ENCODE results near the gene MEGF11. TPM values are rescaled to one million over a fixed set of nuclear protein-coding genes. Genes with fewer than 3 reads are reported as not detected.

Gene MEGF11
- total RNA-seq, 5 donors from 2014 or later (not counting 1 experiment from before 2014, with no cell fraction given): 0.20 TPM; not detected in 4

- ChIA-PET POLR2A (no interaction called here), CTCF (no interaction called here)
- Histone ChIP-seq H3K27me3 (replicated peaks in 1 of 2; ENCODE audit: control insufficient read depth in 2 of 2, extremely low read depth in 1 of 2, insufficient read depth in 2 of 2, low read length in 1 of 2) (no peaks in the 10 kb centered on the region), H3K9me3 (no peaks in the 10 kb centered on the region), H3K4me3 (ENCODE audit: control insufficient read depth in 1 of 2, extremely low read depth in 1 of 2, low read length in 1 of 2) (no peak overlapping the region), H3K27ac (ENCODE audit: low read length) (no peak overlapping the region), H3K36me3 (ENCODE audit: control insufficient read depth in 2 of 2, extremely low read depth in 1 of 2, insufficient read depth in 1 of 2, low read length in 1 of 2) (peaks cover 4 to 12% of the 10 kb centered on the region in 2 donors), H3K4me1 (ENCODE audit: control insufficient read depth in 1 of 2, extremely low read depth in 1 of 2, insufficient read depth in 2 of 2, low read length in 2 of 2) (peaks cover 0 to 6% of the 10 kb centered on the region in 2 experiments)
- Mint-ChIP-seq H3K36me3 (peaks cover 11% of the 10 kb centered on the region), H3K4me1 (peaks cover 5 to 25% (median 19%) of the 10 kb centered on the region in 3 donors), H3K4me3 (no peak overlapping the region), H3K27me3 (no peaks in the 10 kb centered on the region), H3K9me3 (no peaks in the 10 kb centered on the region), H3K27ac (no peak overlapping the region)
- DNase-seq (no peak), ATAC-seq (replicated peaks in 1 of 4) (no peak)
- WGBS (ENCODE audit: insufficient coverage): 88% methylated on average over 4 of the region's 8 CpGs
These were observed 338.3 kb downstream of the MEGF11 start for GRCh38 chr15:65914981-65915925.

- Histone ChIP-seq H3K9me3 (no peaks in the 10 kb centered on the region), H3K4me1 (ENCODE audit: control insufficient read depth in 1 of 2, extremely low read depth in 1 of 2, insufficient read depth in 2 of 2, low read length in 2 of 2) (peaks cover 0 to 6% of the 10 kb centered on the region in 2 experiments), H3K27ac (ENCODE audit: low read length) (no peak overlapping the region), H3K36me3 (ENCODE audit: control insufficient read depth in 2 of 2, extremely low read depth in 1 of 2, insufficient read depth in 1 of 2, low read length in 1 of 2) (peaks cover 4 to 14% of the 10 kb centered on the region in 2 donors), H3K27me3 (replicated peaks in 1 of 2; ENCODE audit: control insufficient read depth in 2 of 2, extremely low read depth in 1 of 2, insufficient read depth in 2 of 2, low read length in 1 of 2) (no peaks in the 10 kb centered on the region), H3K4me3 (ENCODE audit: control insufficient read depth in 1 of 2, extremely low read depth in 1 of 2, low read length in 1 of 2) (no peak overlapping the region)
- ATAC-seq (replicated peaks in 1 of 4) (no peak), DNase-seq (no peak)
- peaks cover 5 to 25% (median 19%) of the 10 kb centered on the region in 3 donors for H3K4me1 Mint-ChIP-seq
- ChIA-PET POLR2A (no interaction called here), CTCF (no interaction called here)
- no CpG with 5 or more reads among the region's 4 CpGs for WGBS (ENCODE audit: insufficient coverage)
- peaks cover 14% of the 10 kb centered on the region for H3K36me3 Mint-ChIP-seq
- no peak overlapping the region for H3K27ac Mint-ChIP-seq
- H3K4me3 Mint-ChIP-seq: no peak overlapping the region
- H3K9me3 Mint-ChIP-seq: no peaks in the 10 kb centered on the region
- H3K27me3 Mint-ChIP-seq: no peaks in the 10 kb centered on the region
These were observed 339.2 kb downstream of the MEGF11 start for GRCh38 chr15:65914386-65914785.

- Histone ChIP-seq H3K36me3 (ENCODE audit: control insufficient read depth in 2 of 2, extremely low read depth in 1 of 2, insufficient read depth in 1 of 2, low read length in 1 of 2) (peaks cover 4 to 14% of the 10 kb centered on the region in 2 donors), H3K9me3 (no peaks in the 10 kb centered on the region), H3K27ac (ENCODE audit: low read length) (no peak overlapping the region), H3K4me1 (ENCODE audit: control insufficient read depth in 1 of 2, extremely low read depth in 1 of 2, insufficient read depth in 2 of 2, low read length in 2 of 2) (peaks cover 0 to 6% of the 10 kb centered on the region in 2 experiments), H3K27me3 (replicated peaks in 1 of 2; ENCODE audit: control insufficient read depth in 2 of 2, extremely low read depth in 1 of 2, insufficient read depth in 2 of 2, low read length in 1 of 2) (no peaks in the 10 kb centered on the region), H3K4me3 (ENCODE audit: control insufficient read depth in 1 of 2, extremely low read depth in 1 of 2, low read length in 1 of 2) (no peak overlapping the region)
- ATAC-seq (replicated peaks in 1 of 4): no peak
- CTCF ChIA-PET: no interaction called here
- Mint-ChIP-seq H3K27me3 (no peaks in the 10 kb centered on the region), H3K27ac (no peak overlapping the region), H3K4me3 (no peak overlapping the region), H3K4me1 (peaks cover 5 to 25% (median 19%) of the 10 kb centered on the region in 3 donors), H3K36me3 (peaks cover 14% of the 10 kb centered on the region), H3K9me3 (no peaks in the 10 kb centered on the region)
- POLR2A ChIA-PET: no interaction called here
- 94% methylated on average over 4 of the region's 13 CpGs for WGBS (ENCODE audit: insufficient coverage)
- no peak for DNase-seq
These were observed 339.8 kb downstream of the MEGF11 start for GRCh38 chr15:65913631-65914199.

GRCh38 chr15:65912235-65912634, 341.3 kb downstream of the MEGF11 start:
- Histone ChIP-seq H3K27me3 (replicated peaks in 1 of 2; ENCODE audit: control insufficient read depth in 2 of 2, extremely low read depth in 1 of 2, insufficient read depth in 2 of 2, low read length in 1 of 2) (no peaks in the 10 kb centered on the region), H3K36me3 (ENCODE audit: control insufficient read depth in 2 of 2, extremely low read depth in 1 of 2, insufficient read depth in 1 of 2, low read length in 1 of 2) (peaks cover 8 to 17% of the 10 kb centered on the region in 2 donors), H3K27ac (ENCODE audit: low read length) (no peak overlapping the region), H3K4me1 (ENCODE audit: control insufficient read depth in 1 of 2, extremely low read depth in 1 of 2, insufficient read depth in 2 of 2, low read length in 2 of 2) (peaks cover 0 to 6% of the 10 kb centered on the region in 2 experiments), H3K9me3 (no peaks in the 10 kb centered on the region), H3K4me3 (ENCODE audit: control insufficient read depth in 1 of 2, extremely low read depth in 1 of 2, low read length in 1 of 2) (no peak overlapping the region)
- DNase-seq: no peak
- CTCF ChIA-PET: no interaction called here
- Mint-ChIP-seq H3K27me3 (no peaks in the 10 kb centered on the region), H3K4me3 (no peak overlapping the region), H3K27ac (no peak overlapping the region), H3K36me3 (peaks cover 15% of the 10 kb centered on the region), H3K9me3 (no peaks in the 10 kb centered on the region), H3K4me1 (peaks cover 5 to 19% (median 15%) of the 10 kb centered on the region in 3 donors)
- 100% methylated on average over 2 of the region's 2 CpGs for WGBS (ENCODE audit: insufficient coverage)
- POLR2A ChIA-PET: no interaction called here
- ATAC-seq (replicated peaks in 1 of 4): no peak

- Mint-ChIP-seq H3K9me3 (no peaks in the 10 kb centered on the region), H3K27me3 (no peaks in the 10 kb centered on the region), H3K4me3 (no peak overlapping the region), H3K36me3 (peaks cover 27% of the 10 kb centered on the region), H3K27ac (no peak overlapping the region), H3K4me1 (peaks cover 0 to 6% (median 2%) of the 10 kb centered on the region in 3 donors)
- Histone ChIP-seq H3K9me3 (no peaks in the 10 kb centered on the region), H3K27ac (ENCODE audit: low read length) (no peak overlapping the region), H3K36me3 (ENCODE audit: control insufficient read depth in 2 of 2, extremely low read depth in 1 of 2, insufficient read depth in 1 of 2, low read length in 1 of 2) (peaks cover 8 to 29% of the 10 kb centered on the region in 2 donors), H3K4me3 (ENCODE audit: control insufficient read depth in 1 of 2, extremely low read depth in 1 of 2, low read length in 1 of 2) (no peak overlapping the region), H3K4me1 (ENCODE audit: control insufficient read depth in 1 of 2, extremely low read depth in 1 of 2, insufficient read depth in 2 of 2, low read length in 2 of 2) (no peaks in the 10 kb centered on the region), H3K27me3 (replicated peaks in 1 of 2; ENCODE audit: control insufficient read depth in 2 of 2, extremely low read depth in 1 of 2, insufficient read depth in 2 of 2, low read length in 1 of 2) (no peaks in the 10 kb centered on the region)
- ChIA-PET CTCF (interaction anchor here in 1 of 2 donors (0.6 kb wide), 1 partner anchor 254 kb away, joined by 3 read pairs; no protein-coding TSS in a partner anchor), POLR2A (no interaction called here)
- ATAC-seq (replicated peaks in 1 of 4) (no peak), DNase-seq (no peak)
- WGBS (ENCODE audit: insufficient coverage): 95% methylated on average over 4 of the region's 4 CpGs
These were observed 343.2 kb downstream of the MEGF11 start for GRCh38 chr15:65910341-65910740.

- H3K27ac ChIP-seq (ENCODE audit: low read length): no peak overlapping the region
- ATAC-seq (replicated peaks in 1 of 4): no peak
- H3K9me3 ChIP-seq: no peaks in the 10 kb centered on the region
- no peak for DNase-seq
- ChIA-PET POLR2A (no interaction called here), CTCF (interaction anchor here in 1 of 2 donors (0.6 kb wide), 1 partner anchor 254 kb away, joined by 3 read pairs; no protein-coding TSS in a partner anchor)
- Mint-ChIP-seq H3K4me1 (peaks cover 0 to 1% (median 0%) of the 10 kb centered on the region in 3 donors), H3K4me3 (no peak overlapping the region), H3K36me3 (peaks cover 31% of the 10 kb centered on the region), H3K9me3 (no peaks in the 10 kb centered on the region), H3K27ac (no peak overlapping the region), H3K27me3 (no peaks in the 10 kb centered on the region)
- H3K36me3 ChIP-seq (ENCODE audit: control insufficient read depth in 2 of 2, extremely low read depth in 1 of 2, insufficient read depth in 1 of 2, low read length in 1 of 2): peaks cover 8 to 29% of the 10 kb centered on the region in 2 donors
- H3K4me1 ChIP-seq (ENCODE audit: control insufficient read depth in 1 of 2, extremely low read depth in 1 of 2, insufficient read depth in 2 of 2, low read length in 2 of 2): no peaks in the 10 kb centered on the region
- no peaks in the 10 kb centered on the region for H3K27me3 ChIP-seq (replicated peaks in 1 of 2; ENCODE audit: control insufficient read depth in 2 of 2, extremely low read depth in 1 of 2, insufficient read depth in 2 of 2, low read length in 1 of 2)
- no peak overlapping the region for H3K4me3 ChIP-seq (ENCODE audit: control insufficient read depth in 1 of 2, extremely low read depth in 1 of 2, low read length in 1 of 2)
- no CpG with 5 or more reads among the region's 3 CpGs for WGBS (ENCODE audit: insufficient coverage)
These were observed 343.7 kb downstream of the MEGF11 start for GRCh38 chr15:65909831-65910230.

All from T-cell (primary cell).